HuH-7.5 (cell line): ENCODE results near the gene MAN2C1.
"Not testable (repeated sequence)": the region's sequence is repeated elsewhere in the genome, so short reads cannot be mapped to it uniquely, and the experiment has no call there.

Experiments used
- DNase-seq: peaks from one replicate; pipeline ENCODE4 v3.0.0; 2011; ENCODE audit warnings: low spot score

Gene MAN2C1

GRCh38 chr15:75367913-75368688, at the start of gene MAN2C1:
Gene MAN2C1, minus strand, starts transcription at chr15:75368607. Its CDS starts 24 bp downstream, at chr15:75368583.
- peak; percentile 98 for DNase-seq

GRCh38 chr15:75416584-75416983, 48.2 kb upstream of the MAN2C1 start:
- no peak for DNase-seq

- DNase-seq, result no peak
Measured at GRCh38 chr15:75410196-75410595, 41.8 kb upstream of the MAN2C1 start.

GRCh38 chr15:75407083-75407482, 38.7 kb upstream of the MAN2C1 start:
- no peak for DNase-seq

- no peak for DNase-seq
Measured at GRCh38 chr15:75403892-75404291, 35.5 kb upstream of the MAN2C1 start.

- DNase-seq, result no peak
Measured at GRCh38 chr15:75397494-75397893, 29.1 kb upstream of the MAN2C1 start.

GRCh38 chr15:75389791-75390382, 21.5 kb upstream of the MAN2C1 start:
- no peak for DNase-seq

GRCh38 chr15:75383986-75384385, 15.6 kb upstream of the MAN2C1 start:
- DNase-seq, result not testable (repeated sequence)

GRCh38 chr15:75380773-75381172, 12.4 kb upstream of the MAN2C1 start:
- no peak for DNase-seq

- DNase-seq, result no peak
Measured at GRCh38 chr15:75371901-75372688, 3.7 kb upstream of the MAN2C1 start.

- DNase-seq, result no peak
Measured at GRCh38 chr15:75371486-75371885, 3.1 kb upstream of the MAN2C1 start.

- DNase-seq, result no peak
Measured at GRCh38 chr15:75369897-75370581, 1.6 kb upstream of the MAN2C1 start.

- no peak for DNase-seq
Measured at GRCh38 chr15:75368689-75369239, 357 bp upstream of the MAN2C1 start.

GRCh38 chr15:75367406-75367912, 948 bp downstream of the MAN2C1 start:
- no peak for DNase-seq

- DNase-seq, result no peak
Measured at GRCh38 chr15:75367006-75367405, 1.4 kb downstream of the MAN2C1 start.

GRCh38 chr15:75366163-75366562, 2.2 kb downstream of the MAN2C1 start:
- no peak for DNase-seq

- no peak for DNase-seq
Measured at GRCh38 chr15:75364881-75365280, 3.5 kb downstream of the MAN2C1 start.

GRCh38 chr15:75363786-75364185, 4.6 kb downstream of the MAN2C1 start:
- DNase-seq, result no peak

- no peak for DNase-seq
Measured at GRCh38 chr15:75362642-75363249, 5.7 kb downstream of the MAN2C1 start.

GRCh38 chr15:75361989-75362641, 6.3 kb downstream of the MAN2C1 start:
- DNase-seq, result no peak
